Psoas muscle (tissue), 8 donors: ENCODE results near the gene NRTN. TPM values are rescaled to one million over a fixed set of nuclear protein-coding genes. Genes with fewer than 3 reads are reported as not detected.
"Not testable (repeated sequence)": the region's sequence is repeated elsewhere in the genome, so short reads cannot be mapped to it uniquely, and the experiment has no call there.

Source experiments
- ATAC-seq, 4 donors: fragments of 200-7000 bp; cut with Tn5 transposase; one replicate each; pipeline ENCODE4 v1.9.1; 2020; ENCODE audit warnings: moderate library complexity in 3 of 4, mild to moderate bottlenecking in 2 of 4
- DNase-seq, 2 donors: peaks; one replicate each; pipeline ENCODE4 v3.0.0-alpha.2; 2020
- H3K27ac ChIP-seq: fragments of 200-600 bp; one replicate; pipeline ENCODE4 v1.8.0; 2022
- H3K27me3 ChIP-seq, 3 donors: fragments of 200-600 bp in 1 of 3; one replicate each; pipeline versions ENCODE4 v1.6.1 to v1.8.0; 2013 to 2022; ENCODE audit warnings: low read length in 2 of 3, mild to moderate bottlenecking in 2 of 3, moderate library complexity in 1 of 3; ENCODE audit not compliant: insufficient read depth in 3 of 3
- H3K36me3 ChIP-seq, 2 donors: fragments of 200-600 bp in 1 of 2; one replicate each; pipeline versions ENCODE4 v1.6.1 to v1.8.0; 2013 to 2022; ENCODE audit warnings: low read depth in 1 of 2, mild to moderate bottlenecking in 1 of 2, moderate library complexity in 1 of 2; ENCODE audit not compliant: insufficient read depth in 1 of 2
- H3K4me1 ChIP-seq: fragments of 200-600 bp; one replicate; pipeline ENCODE4 v1.8.0; 2022
- H3K4me3 ChIP-seq: fragments of 200-600 bp; one replicate; pipeline ENCODE4 v1.8.0; 2022; ENCODE audit warnings: mild to moderate bottlenecking
- H3K9me3 ChIP-seq: fragments of 200-600 bp; one replicate; pipeline ENCODE4 v1.8.0; 2022
- WGBS, 3 donors: extraction: QIAGEN DNeasy Blood & Tissue Kit; methylation state at CpG; one replicate each; pipeline versions ENCODE4 v1.1.6 to v1.1.7; 2013; 5-methylcytosine and 5-hydroxymethylcytosine counted together
- intact Hi-C, 2 donors: fragments of 100-400 bp; cut with DNase I; formaldehyde crosslinking; loops; one replicate each; pipeline versions ENCODE4 v1.11.0 to v1.14.2; 2022
- polyA plus RNA-seq, 3 donors: library from polyadenylated mRNA; stranded (reverse); fragments of 200-250 nt; gene quantifications; one replicate each; pipeline ENCODE4 v1.2.3, GENCODE V29; 2013
- total RNA-seq, 4 donors: library from RNA; stranded (reverse); fragmentation: NEBNext Ultra II Directional in 2 of 4; extraction: Animal tissue kit (Norgen Biotek cat#: 25700) in 2 of 4; gene quantifications; one replicate each; pipeline versions ENCODE4 v1.2.1 to v1.2.4, GENCODE V29; 2021 to 2023
- TF ChIP-seq, protein P1 (sequence below): fragments of 200-600 bp; IDR thresholded peaks from one replicate; pipeline ENCODE4 v1.8.0; 2022; ENCODE audit warnings: antibody characterized with exemption
- donor health status: healthy with polysubstance abuse.
- donor health status: DM: no; HTN: no; CAD: no; lungs with moderate emphysema.
- donor health status: Bipolar disorder and iron deficiency.
- donor health status: healthy.
- donor health status: DM: yes; HTN: yes; CAD: no.
- donor health status: DM: no; HTN: no; CAD: no.
- donor health status: DM: no; HTN: no; CAD: no.
- donor health status: DM: yes; HTN: yes; CAD: no.

Gene NRTN
- total and polyA plus RNA-seq, 7 donors = not detected

DNA sequence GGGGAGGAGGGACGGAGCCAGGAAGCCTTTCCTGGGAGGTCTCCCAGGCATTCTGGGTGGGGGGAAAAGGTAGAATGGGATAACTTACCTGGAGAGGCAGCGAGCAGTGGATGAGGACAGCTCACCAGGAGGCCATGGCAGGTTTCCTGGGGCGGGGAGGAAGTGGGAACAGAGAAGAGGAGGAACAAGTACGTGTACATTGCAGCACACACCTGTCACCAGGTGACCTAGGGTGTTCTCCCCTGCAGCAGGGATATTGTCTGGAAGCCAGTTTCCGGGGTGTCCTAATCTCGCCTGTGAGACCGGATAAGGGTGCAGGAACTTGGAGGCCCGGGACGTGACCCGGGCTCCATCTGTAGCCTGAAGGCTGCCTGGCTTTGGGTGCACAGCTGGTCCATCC lies 46.4 kb downstream of the NRTN start, which contains the start of gene FUT3:
TSS of gene FUT3 (minus strand) at position 148 of the 400 bp plus-strand sequence.
- no peak for ATAC-seq
- Histone ChIP-seq H3K4me3 (no peak within 1 kb of the TSS), H3K27ac (no peak within 1 kb of the TSS), H3K9me3 (no peaks in the 10 kb centered on the region), H3K27me3 (peaks cover 0 to 10% (median 9%) of the 10 kb centered on the region in 3 donors), H3K36me3 (no peaks in the 10 kb centered on the region), H3K4me1 (no peaks in the 10 kb centered on the region)
- intact Hi-C loops = no loop called here
- TF ChIP-seq, protein P1, sequence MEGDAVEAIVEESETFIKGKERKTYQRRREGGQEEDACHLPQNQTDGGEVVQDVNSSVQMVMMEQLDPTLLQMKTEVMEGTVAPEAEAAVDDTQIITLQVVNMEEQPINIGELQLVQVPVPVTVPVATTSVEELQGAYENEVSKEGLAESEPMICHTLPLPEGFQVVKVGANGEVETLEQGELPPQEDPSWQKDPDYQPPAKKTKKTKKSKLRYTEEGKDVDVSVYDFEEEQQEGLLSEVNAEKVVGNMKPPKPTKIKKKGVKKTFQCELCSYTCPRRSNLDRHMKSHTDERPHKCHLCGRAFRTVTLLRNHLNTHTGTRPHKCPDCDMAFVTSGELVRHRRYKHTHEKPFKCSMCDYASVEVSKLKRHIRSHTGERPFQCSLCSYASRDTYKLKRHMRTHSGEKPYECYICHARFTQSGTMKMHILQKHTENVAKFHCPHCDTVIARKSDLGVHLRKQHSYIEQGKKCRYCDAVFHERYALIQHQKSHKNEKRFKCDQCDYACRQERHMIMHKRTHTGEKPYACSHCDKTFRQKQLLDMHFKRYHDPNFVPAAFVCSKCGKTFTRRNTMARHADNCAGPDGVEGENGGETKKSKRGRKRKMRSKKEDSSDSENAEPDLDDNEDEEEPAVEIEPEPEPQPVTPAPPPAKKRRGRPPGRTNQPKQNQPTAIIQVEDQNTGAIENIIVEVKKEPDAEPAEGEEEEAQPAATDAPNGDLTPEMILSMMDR = no peak
- 68 to 80% (median 72%) methylated on average over 10 of the region's 10 CpGs for WGBS, 3 donors
- no peak for DNase-seq

DNA sequence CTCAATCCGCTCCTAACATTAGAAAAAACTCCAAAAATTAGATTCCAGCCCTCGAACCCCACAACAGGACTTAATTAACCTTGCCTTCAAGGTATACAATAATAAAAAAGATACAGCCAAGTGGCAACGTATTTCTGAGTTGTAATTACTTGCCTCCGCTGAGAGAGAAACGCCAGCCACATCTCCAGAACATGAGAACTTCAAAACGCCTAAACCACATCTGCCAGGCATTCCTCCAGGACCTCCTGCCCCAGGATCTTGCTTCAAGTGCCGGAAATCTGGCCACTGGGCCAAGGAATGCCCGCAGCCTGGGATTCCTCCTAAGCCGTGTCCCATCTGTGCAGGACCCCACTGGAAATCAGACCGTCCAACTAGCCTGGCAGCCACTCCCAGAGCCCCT lies 49.3 kb downstream of the NRTN start:
- H3K4me3 ChIP-seq, H3K27me3 ChIP-seq, H3K27ac ChIP-seq, ATAC-seq, DNase-seq, H3K4me1 ChIP-seq, H3K9me3 ChIP-seq, H3K36me3 ChIP-seq, intact Hi-C loops: not testable (repeated sequence)
- WGBS, 3 donors = 41 to 56% (median 48%) methylated on average over 10 of the region's 10 CpGs

DNA sequence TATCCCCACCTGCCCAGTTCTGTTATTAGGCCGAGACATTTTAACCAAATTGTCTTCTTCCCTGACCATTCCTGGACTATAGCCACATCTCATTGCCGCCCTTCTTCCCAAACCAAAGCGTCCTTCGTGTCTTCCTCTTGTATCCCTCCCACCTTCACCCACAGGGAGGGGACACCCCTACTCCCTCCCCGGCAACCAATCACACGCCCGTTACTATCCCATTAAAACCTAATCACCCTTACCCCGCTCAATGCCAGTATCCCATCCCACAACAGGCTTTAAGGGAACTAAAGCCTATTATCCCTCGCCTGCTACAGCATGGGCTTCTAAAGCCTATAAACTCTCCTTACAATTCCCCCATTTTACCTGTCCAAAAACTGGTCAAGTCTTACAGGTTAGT lies 50.3 kb downstream of the NRTN start:
- H3K4me3 ChIP-seq, H3K4me1 ChIP-seq, ATAC-seq, DNase-seq, intact Hi-C loops, H3K27ac ChIP-seq, H3K9me3 ChIP-seq, H3K36me3 ChIP-seq: not testable (repeated sequence)
- peaks cover 0 to 12% (median 9%) of the 10 kb centered on the region in 3 donors for H3K27me3 ChIP-seq
- 52 to 68% (median 60%) methylated on average over 9 of the region's 9 CpGs for WGBS, 3 donors

DNA sequence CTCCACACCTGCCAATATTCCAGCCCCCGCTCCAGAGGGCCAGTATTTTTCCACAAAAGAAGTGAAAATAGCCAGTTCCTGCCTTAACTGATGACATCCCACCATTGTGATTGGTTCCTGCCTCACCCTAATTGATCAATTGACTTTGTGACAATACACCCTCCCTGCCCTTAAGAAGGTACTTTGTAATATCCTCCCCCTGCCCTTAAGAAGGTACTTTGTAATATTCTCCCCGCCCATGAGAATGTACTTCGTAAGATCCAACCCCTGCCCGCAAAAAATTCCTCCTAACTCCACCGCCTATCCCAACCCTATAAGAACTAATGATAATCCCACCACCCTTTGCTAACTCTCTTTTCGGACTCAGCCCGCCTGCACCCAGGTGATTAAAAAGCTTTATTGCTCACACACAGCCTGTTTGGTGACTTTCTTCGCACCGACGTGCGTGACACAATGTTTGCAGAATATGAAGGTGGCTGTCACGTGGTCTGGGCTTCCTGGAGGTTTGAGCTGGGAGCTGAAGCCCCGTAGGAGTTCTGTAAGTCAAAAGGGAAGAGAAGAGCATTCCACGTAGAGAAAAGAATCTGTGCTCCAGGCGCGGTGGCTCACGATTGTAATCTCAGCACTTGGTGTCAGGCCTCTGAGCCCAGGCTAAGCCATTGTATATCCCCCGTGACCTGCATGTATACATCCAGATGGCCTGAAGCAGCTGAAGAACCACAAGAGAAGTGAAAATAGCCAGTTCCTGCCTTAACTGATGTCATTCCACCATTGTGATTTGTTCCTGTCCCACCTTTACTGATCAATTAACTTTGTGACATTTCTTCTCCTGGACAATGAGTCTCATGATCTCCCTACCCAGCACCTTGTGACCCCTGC lies 52.6 kb downstream of the NRTN start:
- DNase-seq (no peak), ATAC-seq (no peak)
- Histone ChIP-seq H3K4me3 (no peak overlapping the region), H3K36me3 (no peaks in the 10 kb centered on the region), H3K27me3 (peaks cover 0 to 9% (median 5%) of the 10 kb centered on the region in 3 donors), H3K27ac (no peak overlapping the region), H3K9me3 (no peaks in the 10 kb centered on the region), H3K4me1 (no peaks in the 10 kb centered on the region)
- intact Hi-C loops = no loop called here
- 69 to 77% (median 70%) methylated on average over 18 of the region's 18 CpGs for WGBS, 3 donors
- TF ChIP-seq, protein P1 = no peak

DNA sequence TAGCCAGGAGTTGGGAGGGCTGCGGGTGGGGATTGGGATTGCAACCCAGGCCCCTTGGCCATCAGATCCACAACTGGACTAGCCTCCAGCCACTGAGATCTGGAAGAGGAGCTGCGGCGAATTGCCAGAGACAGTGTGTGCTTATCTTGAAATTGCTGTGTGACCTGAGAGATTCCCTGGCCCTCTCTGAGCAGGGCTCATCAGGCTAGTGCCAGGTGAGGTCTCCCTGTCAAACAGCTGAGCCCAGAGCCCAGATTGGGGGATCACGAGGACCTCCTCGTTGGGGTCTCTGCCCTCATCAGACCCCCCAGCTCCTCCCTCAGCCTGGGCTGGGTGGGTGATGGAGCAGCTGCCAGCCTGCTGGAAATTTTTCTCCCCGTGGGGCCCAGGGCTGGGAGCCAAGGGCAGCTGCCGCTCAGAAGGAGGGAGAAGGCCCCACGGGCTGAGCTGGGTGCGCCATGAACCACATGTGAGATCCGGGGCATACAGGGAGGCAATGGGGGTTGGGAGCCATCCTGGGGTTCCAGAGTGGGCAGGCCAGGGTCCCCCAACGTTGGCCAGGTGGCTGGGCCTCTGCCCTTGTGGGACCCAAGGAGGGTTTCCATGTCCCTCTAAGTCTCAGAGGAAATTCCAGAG lies 58.3 kb downstream of the NRTN start:
- no peak overlapping the region for H3K27ac ChIP-seq
- 43 to 52% (median 50%) methylated on average over 9 to 11 of the region's 11 CpGs for WGBS, 3 donors
- peaks cover 0 to 7% (median 4%) of the 10 kb centered on the region in 3 donors for H3K27me3 ChIP-seq
- DNase-seq = no peak
- H3K9me3 ChIP-seq = no peaks in the 10 kb centered on the region
- H3K36me3 ChIP-seq = no peaks in the 10 kb centered on the region
- ATAC-seq = no peak
- intact Hi-C loops = no loop called here
- TF ChIP-seq, protein P1 = no peak
- no peaks in the 10 kb centered on the region for H3K4me1 ChIP-seq
- no peak overlapping the region for H3K4me3 ChIP-seq
